NCI-H1105 (cell line): Measurements from ENCODE around the gene BDNF.
A peak's percentile ranks its signal among the peaks of the same experiment; 100 is the strongest.

Source experiments
- DNase-seq: peaks from one replicate; lab custom pipeline; 2025; lab: John Stamatoyannopoulos, UW

Gene BDNF

GRCh38 chr11:27705873-27706820 lies 5.9 kb upstream of the BDNF start:
- no peak for DNase-seq

GRCh38 chr11:27703481-27703880 lies 3.2 kb upstream of the BDNF start:
- no peak for DNase-seq

- no peak for DNase-seq
These were observed 2.6 kb upstream of the BDNF start for GRCh38 chr11:27702811-27703210.

- DNase-seq: peak; percentile 47
These were observed 1.3 kb upstream of the BDNF start for GRCh38 chr11:27701355-27702105.

GRCh38 chr11:27699926-27700350 lies 317 bp downstream of the BDNF start:
- DNase-seq: no peak

- no peak for DNase-seq
These were observed 871 bp downstream of the BDNF start for GRCh38 chr11:27699242-27699925.

- peak; percentile 70 for DNase-seq
These were observed 1.4 kb downstream of the BDNF start for GRCh38 chr11:27698872-27699241.

- DNase-seq: no peak
These were observed 2.5 kb downstream of the BDNF start for GRCh38 chr11:27697679-27698275.

- no peak for DNase-seq
These were observed 3.3 kb downstream of the BDNF start for GRCh38 chr11:27696961-27697360.

- DNase-seq: no peak
These were observed 4.1 kb downstream of the BDNF start for GRCh38 chr11:27696115-27696514.

- DNase-seq: no peak
These were observed 5.3 kb downstream of the BDNF start for GRCh38 chr11:27694992-27695391.

GRCh38 chr11:27693398-27693797 lies 6.9 kb downstream of the BDNF start:
- no peak for DNase-seq

GRCh38 chr11:27692781-27693180 lies 7.5 kb downstream of the BDNF start:
- no peak for DNase-seq

- no peak for DNase-seq
These were observed 12.2 kb downstream of the BDNF start for GRCh38 chr11:27688076-27688475.

GRCh38 chr11:27681664-27682063 lies 18.6 kb downstream of the BDNF start:
- DNase-seq: no peak

GRCh38 chr11:27679136-27680015 lies 20.9 kb downstream of the BDNF start:
- DNase-seq: no peak

- DNase-seq: no peak
These were observed 22.0 kb downstream of the BDNF start for GRCh38 chr11:27678242-27678641.

GRCh38 chr11:27677108-27677507 lies 23.1 kb downstream of the BDNF start:
- DNase-seq: no peak

GRCh38 chr11:27673979-27674663 lies 26.1 kb downstream of the BDNF start:
- peak; percentile 52 for DNase-seq

- peak; percentile 18 for DNase-seq
These were observed 27.3 kb downstream of the BDNF start for GRCh38 chr11:27672836-27673464.
